ENCODE results near the gene CASK.

DNA sequence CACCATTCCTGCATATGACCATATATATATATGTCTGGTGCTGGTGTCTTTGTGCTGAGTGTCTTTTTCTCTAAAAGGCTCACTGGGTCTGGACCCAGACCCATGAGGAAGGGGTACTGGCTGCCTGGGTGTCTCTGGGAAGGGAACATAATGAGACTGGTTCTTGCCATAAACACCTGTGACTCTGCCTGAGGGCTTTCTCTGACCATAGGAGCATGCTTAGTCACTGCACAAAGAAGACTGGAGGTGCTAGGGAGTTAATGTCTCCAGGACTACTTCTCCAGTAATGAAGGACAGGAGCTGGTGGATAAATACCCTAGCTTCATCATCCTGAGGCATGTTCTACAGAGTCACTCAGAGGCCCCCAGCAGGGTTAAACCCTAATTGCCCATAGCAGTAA is 47.1 kb upstream of the CASK start:
- TF ChIP-seq POLR2A (IDR thresholded peaks at IDR 0.05; ENCODE audit: low read length) (no peak), GATA1 (IDR thresholded peaks at IDR 0.05; ENCODE audit: low read depth, low read length) (no peak)

All from erythroblast (primary cell).